D721Med (cell line): ENCODE measurements around the gene GTPBP6.
"Not testable (repeated sequence)": the region's sequence is repeated elsewhere in the genome, so short reads cannot be mapped to it uniquely, and the experiment has no call there.

Source experiments
- DNase-seq: peaks from one replicate; pipeline ENCODE4 v3.0.0; 2011; ENCODE audit warnings: low spot score; ENCODE audit not compliant: insufficient read length
- FAIRE-seq: peaks from 2 replicates; lab custom pipeline; 2011; peaks lifted over from hg19 to GRCh38; lab: Jason Lieb, UNC
- CTCF ChIP-seq: IDR thresholded peaks from 2 replicates; pipeline ENCODE4 v1.5.1; 2012; ENCODE audit warnings: mild to moderate bottlenecking, control low read depth; ENCODE audit not compliant: insufficient read depth; ENCODE audit errors: missing control alignments

GTPBP6 gene

GRCh38 chrX:288561-288991, 30.0 kb downstream of the GTPBP6 start:
- TF ChIP-seq CTCF = no peak
- FAIRE-seq (no peak), DNase-seq (no peak)

GRCh38 chrX:287670-288069, 30.9 kb downstream of the GTPBP6 start:
- DNase-seq = no peak
- no peak for TF ChIP-seq CTCF
- no peak for FAIRE-seq

GRCh38 chrX:285076-285677, 33.4 kb downstream of the GTPBP6 start:
- DNase-seq = no peak
- no peak for TF ChIP-seq CTCF
- FAIRE-seq = no peak

GRCh38 chrX:283115-283845, 35.3 kb downstream of the GTPBP6 start:
- TF ChIP-seq CTCF = no peak
- DNase-seq (peak; percentile 46), FAIRE-seq (no peak)

GRCh38 chrX:282000-282681, 36.5 kb downstream of the GTPBP6 start:
- DNase-seq, FAIRE-seq: not testable (repeated sequence)

- TF ChIP-seq CTCF = no peak
- DNase-seq = peak; percentile 44
- no peak for FAIRE-seq
Measured at GRCh38 chrX:281166-281999, 37.2 kb downstream of the GTPBP6 start, which contains the start of gene PLCXD1. Gene PLCXD1, plus strand, starts transcription at chrX:281381. Its CDS starts 2,807 bp downstream, at chrX:284188.

- not testable (repeated sequence) for FAIRE-seq, DNase-seq
Measured at GRCh38 chrX:280722-281121, 37.9 kb downstream of the GTPBP6 start.

DNA sequence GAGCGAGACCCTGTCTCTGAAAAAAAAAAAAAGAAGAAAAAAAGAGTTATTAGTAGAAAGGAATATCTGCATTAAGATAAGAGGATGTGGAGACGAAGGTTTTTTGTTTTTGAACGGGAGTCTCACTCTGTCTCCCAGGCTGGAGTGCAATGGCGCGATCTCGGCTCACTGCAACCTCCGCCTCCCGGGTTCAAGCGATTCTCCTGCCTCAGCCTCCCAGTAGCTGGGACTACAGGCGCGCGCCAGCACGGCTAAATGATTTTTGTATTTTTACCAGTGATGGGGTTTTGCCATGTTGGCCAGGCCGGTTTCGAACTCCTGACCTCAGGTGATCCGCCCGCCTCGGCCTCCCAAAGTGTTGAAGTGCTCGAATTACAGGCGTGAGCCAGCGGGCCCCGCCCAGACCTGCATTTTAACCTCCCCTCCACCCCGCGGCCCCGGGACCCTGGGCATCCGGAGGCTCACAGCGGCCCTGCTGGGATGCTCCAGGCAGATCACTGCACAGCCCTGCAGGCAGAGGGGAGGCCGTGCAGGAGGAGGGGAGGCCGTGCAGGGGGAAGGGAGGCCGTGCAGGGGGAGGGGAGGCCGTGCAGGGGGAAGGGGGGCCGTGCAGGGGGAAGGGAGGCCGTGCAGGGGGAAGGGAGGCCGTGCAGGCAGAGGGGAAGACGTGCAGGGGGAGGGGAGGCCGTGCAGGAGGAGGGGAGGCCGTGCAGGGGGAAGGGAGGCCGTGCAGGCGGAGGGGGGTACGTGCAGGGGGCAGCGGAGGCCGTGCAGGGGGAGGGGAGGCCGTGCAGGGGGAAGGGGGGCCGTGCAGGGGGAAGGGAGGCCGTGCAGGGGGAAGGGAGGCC, 38.6 kb downstream of the GTPBP6 start:
- FAIRE-seq = not testable (repeated sequence)

More for the DNA sequence above, 38.6 kb downstream of the GTPBP6 start:
- not testable (repeated sequence) for DNase-seq
